Stimulated activated CD8-positive, alpha-beta memory T cell treated with anti-CD3 and anti-CD28 coated beads, Interleukin-2, amount 100 ng/mL, for 48 hours (primary cell): ENCODE data around the gene AAMP.

Source experiments
- DNase-seq, 2 donors: peaks; one replicate each; pipeline ENCODE4 v3.0.0-alpha.2; 2020; ENCODE audit warnings: low read depth in 2 of 2

Gene AAMP

DNA sequence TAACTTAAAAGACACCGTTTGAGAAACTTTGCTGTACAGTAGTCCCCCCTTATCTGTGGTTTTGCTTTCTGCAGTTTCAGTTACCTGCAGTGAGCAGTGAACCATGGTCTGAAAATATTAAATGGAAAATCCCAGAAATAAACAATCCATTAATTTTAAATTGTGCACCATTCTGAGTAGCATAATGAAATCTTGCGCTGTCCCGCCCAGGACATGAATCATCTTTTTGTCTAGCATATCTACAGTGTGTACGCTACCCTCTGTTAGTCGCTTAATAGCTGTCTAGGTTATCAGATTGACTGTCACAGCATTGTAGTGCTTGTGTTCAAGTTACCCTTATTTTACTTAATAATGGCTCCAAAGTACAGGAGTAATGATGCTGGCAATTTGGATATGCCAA is 46.9 kb downstream of the AAMP start:
- no peak for DNase-seq

- no peak for DNase-seq
Measured at GRCh38 chr2:218221000-218221399, 48.9 kb downstream of the AAMP start.

DNA sequence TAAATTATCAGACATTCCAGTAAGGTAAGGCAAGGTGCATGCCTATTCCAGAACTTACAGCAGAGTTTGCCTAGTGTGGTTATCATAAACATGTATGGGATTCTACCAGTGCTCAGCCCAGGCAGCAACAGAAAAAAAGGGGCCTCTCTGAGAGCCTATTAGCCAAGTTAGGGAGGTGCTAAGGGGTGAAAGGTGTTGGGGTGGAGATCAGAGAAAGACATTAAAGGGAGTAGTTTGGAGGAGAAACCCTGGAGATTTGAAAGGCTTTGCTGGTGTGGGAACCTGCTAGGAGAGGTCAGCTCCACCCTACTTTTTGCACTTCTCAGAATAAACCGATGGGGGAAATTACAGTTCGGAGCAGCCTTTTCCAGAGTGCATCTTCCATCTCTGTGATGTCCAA is 50.0 kb downstream of the AAMP start:
- DNase-seq = no peak

DNA sequence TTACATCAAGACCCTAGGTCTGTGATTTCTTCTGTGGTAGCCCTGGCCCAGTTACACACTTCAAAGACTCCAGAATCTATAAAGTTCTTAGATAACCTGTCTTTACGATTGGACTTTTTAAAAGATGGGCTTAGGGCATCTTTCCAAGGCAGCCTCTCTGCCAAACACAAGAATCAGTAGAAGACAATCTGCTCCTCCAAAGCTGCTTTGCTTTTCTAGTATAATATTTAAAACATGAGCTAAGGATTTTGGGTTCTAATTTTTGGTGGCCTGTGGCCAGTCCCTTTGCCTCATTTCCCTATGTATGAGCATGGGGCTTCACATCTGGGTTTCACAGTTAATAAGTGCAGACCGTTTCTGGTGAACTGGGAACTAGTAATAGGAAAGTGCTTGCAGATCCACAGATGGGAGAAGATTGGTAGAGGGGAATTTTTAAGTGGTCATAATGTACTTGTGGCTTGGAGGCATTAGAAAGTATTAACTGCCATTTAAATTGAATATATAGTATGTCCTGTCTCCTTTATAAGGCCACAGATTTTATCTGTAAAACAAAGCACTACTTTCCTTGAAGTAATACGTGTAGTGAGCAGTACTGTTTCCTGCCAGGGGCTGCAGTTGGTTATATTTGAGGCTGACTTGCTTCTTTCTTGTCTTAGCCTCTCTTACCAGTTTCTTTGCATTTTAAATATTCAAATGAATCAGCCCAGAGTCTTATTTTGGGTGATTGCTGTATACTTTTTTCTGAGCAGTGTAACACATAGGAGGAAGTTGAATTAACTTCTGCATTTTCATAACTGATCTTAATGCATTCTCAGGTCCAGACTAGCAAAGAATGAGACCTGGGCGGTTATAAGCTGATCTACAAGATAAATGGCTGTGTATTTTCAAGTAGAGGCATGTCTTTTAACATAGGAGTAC is 51.4 kb downstream of the AAMP start:
- no peak for DNase-seq

DNA sequence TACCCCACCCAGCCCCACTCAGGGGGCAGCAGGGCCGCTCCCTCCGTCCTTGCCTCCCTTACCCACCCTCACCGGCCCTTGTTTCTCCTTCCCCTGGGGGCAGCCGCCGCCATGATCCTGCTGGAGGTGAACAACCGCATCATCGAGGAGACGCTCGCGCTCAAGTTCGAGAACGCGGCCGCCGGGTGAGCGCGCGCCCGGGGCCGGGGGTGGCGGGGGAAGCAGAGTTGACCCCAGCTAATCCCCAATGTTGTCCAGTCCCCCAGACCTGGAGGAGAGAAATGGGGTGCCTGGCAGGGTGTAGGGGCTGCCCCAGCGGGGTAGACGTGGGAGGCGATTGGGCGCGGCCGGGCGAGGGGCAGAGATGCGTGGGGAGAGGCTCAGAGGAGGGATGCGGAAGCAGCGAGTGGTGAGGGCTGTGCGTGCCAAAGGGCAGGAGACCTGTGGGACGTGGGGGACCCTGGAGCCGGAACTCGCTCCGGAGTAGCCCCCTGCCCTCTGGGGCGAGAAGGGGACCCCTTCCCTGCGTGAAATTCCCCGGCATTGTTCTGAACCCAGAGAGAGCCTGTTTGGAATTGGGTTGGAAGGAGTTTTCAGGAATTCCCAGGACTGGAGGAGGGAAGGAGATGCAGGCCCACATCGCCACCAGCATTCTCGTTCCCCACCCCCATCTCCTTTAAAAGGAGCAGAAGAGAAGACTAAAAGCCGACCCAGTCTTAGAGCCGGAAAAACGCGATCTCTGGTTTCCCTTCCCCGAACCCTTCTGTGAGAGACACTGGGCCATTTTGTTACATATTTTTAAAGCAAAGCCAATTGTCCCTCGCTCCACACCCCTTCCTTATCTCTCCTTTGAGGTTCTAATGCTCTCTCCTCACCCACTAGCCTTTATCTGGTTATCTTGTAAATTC is 52.3 kb downstream of the AAMP start:
- DNase-seq = peak; percentile 65 to 69

- peak; percentile 94 to 95 for DNase-seq
Measured at GRCh38 chr2:218216674-218217359, 53.1 kb downstream of the AAMP start, which contains the start of gene ARPC2. TSS of gene ARPC2 (plus strand) at chr2:218217189. CDS start at chr2:218217471, 282 bp downstream.

DNA sequence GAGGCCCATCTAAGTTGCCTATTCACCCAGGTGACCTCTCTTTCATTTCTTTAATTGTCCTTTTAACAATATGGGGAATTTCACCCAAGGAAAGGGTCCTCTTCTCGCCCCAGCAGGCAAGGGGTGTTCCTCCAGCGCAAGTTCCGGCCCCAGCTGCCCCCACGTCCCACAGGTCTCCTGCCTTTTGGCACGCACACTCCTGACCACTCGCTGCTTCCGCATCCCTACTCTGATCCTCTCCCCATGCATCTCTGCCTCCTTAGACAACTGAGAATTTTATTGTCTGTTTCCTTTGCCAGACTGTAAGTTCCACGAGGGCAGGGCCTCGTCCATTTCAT is 53.6 kb downstream of the AAMP start:
- no peak for DNase-seq
